Keratinocyte (primary cell): ENCODE results near the gene MYL5.

Experiments used
- CTCF ChIP-seq, 3 experiments: IDR thresholded peaks in 1 of 3; conservative IDR thresholded peaks in 1 of 3; optimal IDR thresholded peaks in 1 of 3; 2 replicates in 2 of 3; 3 replicates in 1 of 3; pipeline versions ENCODE3 to v1.5.1; 2011; ENCODE audit warnings: low read length in 3 of 3, mild to moderate bottlenecking in 3 of 3, moderate library complexity in 2 of 3, control low read depth in 1 of 3, inconsistent platforms in 1 of 3; ENCODE audit not compliant: insufficient read depth in 2 of 3; ENCODE audit errors: extremely low read depth in 1 of 3
- EZH2 ChIP-seq: IDR thresholded peaks from one replicate; pipeline ENCODE4 v1.6.1; 2012; ENCODE audit warnings: inconsistent platforms, mild to moderate bottlenecking, low read length, moderate library complexity

- TF ChIP-seq CTCF (optimal IDR thresholded peaks at IDR 0.05 in 1 of 3, IDR thresholded peaks at IDR 0.05 in 1 of 3, conservative IDR thresholded peaks at IDR 0.05 in 1 of 3; ENCODE audit: extremely low read depth in 1 of 3, insufficient read depth in 2 of 3, low read length in 3 of 3) (no peak), EZH2 (no peak)
Observed at GRCh38 chr4:659851-660250, 14.5 kb upstream of the MYL5 start.
